ENCODE measurements around the gene PDE6C.

- TF ChIP-seq TAF1 (conservative IDR thresholded peaks at IDR 0.05) (no peak), EGR1 (IDR thresholded peaks at IDR 0.05; ENCODE audit: low read depth in 2 of 2) (no peak), CTCF (IDR thresholded peaks at IDR 0.05; ENCODE audit: low read depth, low read length, missing input control) (no peak), YY1 (IDR thresholded peaks at IDR 0.05) (no peak), MAX (IDR thresholded peaks at IDR 0.05) (no peak), JUND (IDR thresholded peaks at IDR 0.05) (no peak), ZBTB33 (IDR thresholded peaks at IDR 0.05) (no peak), RAD21 (IDR thresholded peaks at IDR 0.05) (no peak), GABPA (IDR thresholded peaks at IDR 0.05 in 1 of 2, conservative IDR thresholded peaks at IDR 0.05 in 1 of 2) (no peak), RXRA (IDR thresholded peaks at IDR 0.05) (no peak), SP1 (IDR thresholded peaks at IDR 0.05) (no peak)
- TF ChIP-seq, protein P1, sequence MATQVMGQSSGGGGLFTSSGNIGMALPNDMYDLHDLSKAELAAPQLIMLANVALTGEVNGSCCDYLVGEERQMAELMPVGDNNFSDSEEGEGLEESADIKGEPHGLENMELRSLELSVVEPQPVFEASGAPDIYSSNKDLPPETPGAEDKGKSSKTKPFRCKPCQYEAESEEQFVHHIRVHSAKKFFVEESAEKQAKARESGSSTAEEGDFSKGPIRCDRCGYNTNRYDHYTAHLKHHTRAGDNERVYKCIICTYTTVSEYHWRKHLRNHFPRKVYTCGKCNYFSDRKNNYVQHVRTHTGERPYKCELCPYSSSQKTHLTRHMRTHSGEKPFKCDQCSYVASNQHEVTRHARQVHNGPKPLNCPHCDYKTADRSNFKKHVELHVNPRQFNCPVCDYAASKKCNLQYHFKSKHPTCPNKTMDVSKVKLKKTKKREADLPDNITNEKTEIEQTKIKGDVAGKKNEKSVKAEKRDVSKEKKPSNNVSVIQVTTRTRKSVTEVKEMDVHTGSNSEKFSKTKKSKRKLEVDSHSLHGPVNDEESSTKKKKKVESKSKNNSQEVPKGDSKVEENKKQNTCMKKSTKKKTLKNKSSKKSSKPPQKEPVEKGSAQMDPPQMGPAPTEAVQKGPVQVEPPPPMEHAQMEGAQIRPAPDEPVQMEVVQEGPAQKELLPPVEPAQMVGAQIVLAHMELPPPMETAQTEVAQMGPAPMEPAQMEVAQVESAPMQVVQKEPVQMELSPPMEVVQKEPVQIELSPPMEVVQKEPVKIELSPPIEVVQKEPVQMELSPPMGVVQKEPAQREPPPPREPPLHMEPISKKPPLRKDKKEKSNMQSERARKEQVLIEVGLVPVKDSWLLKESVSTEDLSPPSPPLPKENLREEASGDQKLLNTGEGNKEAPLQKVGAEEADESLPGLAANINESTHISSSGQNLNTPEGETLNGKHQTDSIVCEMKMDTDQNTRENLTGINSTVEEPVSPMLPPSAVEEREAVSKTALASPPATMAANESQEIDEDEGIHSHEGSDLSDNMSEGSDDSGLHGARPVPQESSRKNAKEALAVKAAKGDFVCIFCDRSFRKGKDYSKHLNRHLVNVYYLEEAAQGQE (IDR thresholded peaks at IDR 0.05), result no peak
- TF ChIP-seq, protein P2, sequence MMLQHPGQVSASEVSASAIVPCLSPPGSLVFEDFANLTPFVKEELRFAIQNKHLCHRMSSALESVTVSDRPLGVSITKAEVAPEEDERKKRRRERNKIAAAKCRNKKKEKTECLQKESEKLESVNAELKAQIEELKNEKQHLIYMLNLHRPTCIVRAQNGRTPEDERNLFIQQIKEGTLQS (IDR thresholded peaks at IDR 0.05), result no peak
Observed at GRCh38 chr10:93604146-93604545, 8.2 kb upstream of the PDE6C start.
